GM19035 (cell line): ENCODE measurements around the gene GABRA4.

Source experiments
- ATAC-seq: cut with Tn5 transposase; IDR thresholded peaks from one replicate; pipeline ENCODE4 v1.9.1; 2021; ENCODE audit not compliant: unreplicated experiment

Gene GABRA4

GRCh38 chr4:46931981-46932380 is 61.4 kb downstream of the GABRA4 start:
- peak; percentile 78 for ATAC-seq

DNA sequence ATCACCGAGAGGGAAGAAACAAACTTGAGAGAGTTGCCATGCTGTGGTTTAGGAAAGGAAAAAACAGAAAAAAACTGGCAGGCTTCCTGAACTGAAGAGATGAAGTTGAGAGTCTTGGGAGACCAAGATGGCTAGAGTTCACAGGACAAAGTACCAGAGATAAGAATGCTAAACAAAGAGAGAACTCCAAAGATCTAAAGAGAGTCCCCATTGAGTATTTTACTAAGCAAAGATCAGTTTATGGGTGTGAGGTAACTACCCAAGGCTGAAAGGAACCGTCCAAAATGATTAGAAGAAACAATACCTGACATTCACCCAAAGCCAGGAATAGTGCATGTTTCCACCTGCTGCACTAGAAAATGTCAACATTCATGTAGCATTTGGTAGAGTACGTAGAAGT is 62.5 kb downstream of the GABRA4 start:
- ATAC-seq, result no peak

DNA sequence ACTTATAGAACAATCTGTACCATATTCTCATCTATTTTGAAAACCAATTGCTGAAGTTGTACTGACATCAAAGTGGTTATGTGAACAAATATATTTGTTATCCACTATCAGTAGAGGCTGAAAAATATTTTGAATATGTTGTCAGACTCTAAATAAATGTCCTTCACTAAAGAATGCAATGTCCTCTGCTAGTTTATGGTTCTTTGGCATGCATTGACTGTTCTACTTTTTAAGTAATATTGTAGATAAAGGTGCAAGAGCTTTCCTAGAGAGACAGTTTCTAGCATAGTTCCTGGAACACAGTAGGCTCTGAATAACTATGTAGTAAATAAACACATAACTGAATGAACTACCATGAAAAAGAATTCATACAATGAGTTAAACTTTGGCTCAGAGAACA is 66.2 kb downstream of the GABRA4 start:
- no peak for ATAC-seq

- no peak for ATAC-seq
Measured at GRCh38 chr4:46924789-46925529, 68.4 kb downstream of the GABRA4 start.

DNA sequence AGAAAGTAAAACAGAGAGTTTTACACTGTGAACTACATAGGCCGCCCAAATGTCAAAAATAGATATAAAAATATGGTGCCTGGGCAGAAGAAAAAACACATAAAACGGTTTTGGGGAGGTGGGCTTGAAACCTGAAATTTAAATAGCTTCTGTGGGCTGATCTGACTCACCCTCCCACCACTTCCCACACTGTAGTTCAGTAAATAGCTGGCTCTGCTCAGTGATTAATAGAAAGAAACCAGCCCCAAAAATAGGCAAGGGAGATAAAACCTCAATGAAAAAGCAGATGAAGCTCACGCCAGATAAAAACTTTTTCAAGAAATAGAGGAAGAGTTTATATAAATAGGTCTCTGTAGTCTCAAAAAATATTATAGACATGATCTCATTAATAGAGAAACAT is 71.2 kb downstream of the GABRA4 start:
- no peak for ATAC-seq

DNA sequence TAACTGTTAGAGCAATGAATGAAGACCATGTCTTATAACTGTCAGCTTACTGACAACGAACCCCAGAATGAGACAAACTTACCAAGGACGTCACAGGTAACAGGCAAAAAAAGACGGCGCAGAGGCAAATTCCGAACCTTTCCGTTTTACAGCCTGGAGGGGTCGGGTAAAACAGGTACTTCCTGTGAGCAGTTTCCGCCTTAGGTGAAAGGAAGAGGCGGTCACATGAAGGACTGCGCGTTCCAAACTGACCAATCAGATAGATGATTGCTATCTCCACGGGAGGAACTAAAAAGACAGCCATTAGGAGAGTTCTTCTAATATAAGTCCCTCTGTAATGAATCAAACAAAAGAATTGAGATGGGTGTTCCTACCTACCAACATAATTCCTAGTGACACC is 84.3 kb downstream of the GABRA4 start, which contains the start of gene COX7B2:
Gene COX7B2 (minus strand): TSS at position 168 of the 400 bp plus-strand sequence. CDS start 174,053 bp downstream, outside the sequence.
- no peak for ATAC-seq

DNA sequence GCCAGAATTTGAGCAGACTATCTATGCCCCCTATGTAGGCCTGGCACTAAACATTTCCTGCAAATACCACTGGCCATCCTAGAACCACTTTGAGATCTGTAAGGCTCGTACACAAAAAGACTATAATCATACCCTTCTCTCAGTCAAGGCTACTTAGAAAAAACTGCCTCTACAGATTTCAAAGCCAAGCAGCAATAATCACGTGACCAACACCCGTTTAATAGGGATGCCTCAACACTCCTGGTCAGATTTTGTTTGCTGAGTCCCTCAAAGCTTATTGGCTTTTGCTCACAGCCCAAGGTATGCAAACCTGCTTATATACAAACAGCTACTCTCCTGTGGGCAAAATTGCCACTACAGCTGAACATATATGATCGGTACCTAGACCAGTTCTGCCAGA is 85.2 kb downstream of the GABRA4 start:
- no peak for ATAC-seq

DNA sequence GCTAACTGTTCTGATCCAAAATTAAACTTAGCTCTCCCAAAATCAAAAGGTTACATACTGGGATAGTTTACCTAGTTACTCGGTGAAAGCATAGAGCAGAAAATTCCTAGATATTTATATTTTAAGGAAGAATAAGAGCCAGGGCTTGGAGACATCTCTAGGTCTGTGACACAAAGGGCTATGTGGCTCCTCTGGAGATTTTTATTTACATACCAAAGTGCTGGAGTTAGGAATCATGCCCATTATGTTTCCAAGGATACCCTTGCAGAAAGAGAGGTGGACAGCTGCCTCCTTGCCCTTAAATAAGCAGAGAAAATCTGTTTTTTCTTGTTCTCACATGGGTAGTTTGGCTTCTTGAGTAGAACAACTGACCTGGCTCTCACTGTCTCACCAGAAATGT is 93.3 kb downstream of the GABRA4 start:
- ATAC-seq, result no peak

GRCh38 chr4:46894826-46895225 is 98.6 kb downstream of the GABRA4 start:
- no peak for ATAC-seq

DNA sequence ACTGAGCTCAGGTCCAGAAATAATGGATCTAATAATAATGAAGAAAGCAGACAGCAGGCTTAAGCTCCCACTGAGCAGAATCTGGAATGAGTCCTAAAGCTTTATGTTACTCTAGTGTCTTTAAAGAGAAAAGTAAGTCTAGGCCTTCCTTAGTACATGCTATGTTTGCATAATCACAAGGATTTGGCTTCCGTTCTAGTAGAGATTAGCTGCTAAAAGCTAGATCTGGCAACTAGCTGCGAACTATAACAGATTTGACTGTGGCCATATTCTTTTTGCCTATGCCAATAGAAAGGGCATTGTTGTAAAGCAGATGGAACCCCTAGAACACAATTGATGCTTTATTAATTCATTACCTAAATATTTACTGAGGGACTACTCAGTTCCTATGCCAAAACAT is 103.3 kb downstream of the GABRA4 start:
- no peak for ATAC-seq

DNA sequence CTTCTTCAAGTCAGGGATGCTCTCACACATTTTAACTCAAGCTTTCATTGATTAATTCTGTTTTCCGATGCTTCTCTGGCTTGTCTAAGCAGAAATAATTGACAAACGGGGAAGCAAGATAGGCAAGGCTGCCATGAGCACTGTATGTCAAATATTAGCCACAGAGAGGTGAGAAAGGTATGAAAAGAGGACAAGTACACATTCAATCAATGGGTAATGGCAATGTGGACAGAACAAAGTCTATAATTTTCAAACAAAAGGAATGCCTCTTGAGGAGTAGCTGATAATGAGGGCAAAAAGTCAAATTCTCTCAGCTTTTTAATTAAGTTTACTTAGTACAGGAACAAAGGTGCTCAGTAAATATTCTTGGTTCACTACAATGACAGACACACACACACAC is 104.0 kb downstream of the GABRA4 start:
- no peak for ATAC-seq

- no peak for ATAC-seq
Measured at GRCh38 chr4:46886711-46887110, 106.7 kb downstream of the GABRA4 start.

DNA sequence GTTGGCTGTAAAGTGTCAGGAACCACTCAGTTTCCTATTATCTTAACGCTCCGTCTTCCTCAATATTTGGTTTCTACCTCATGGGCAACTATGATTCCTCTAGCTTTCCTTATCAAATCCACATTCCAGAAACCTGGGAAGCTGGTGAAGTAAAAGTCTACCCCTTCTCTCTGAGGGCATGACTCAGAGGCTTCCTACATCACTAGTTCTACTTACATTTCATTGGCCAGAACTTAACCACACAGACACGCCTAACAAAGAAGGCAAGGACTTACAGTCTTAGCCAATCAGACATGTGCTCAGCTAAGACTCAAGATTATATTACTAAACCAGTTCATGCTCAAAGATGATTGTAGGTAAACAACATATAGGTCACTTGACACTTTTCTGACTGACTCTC is 114.7 kb downstream of the GABRA4 start:
- no peak for ATAC-seq

DNA sequence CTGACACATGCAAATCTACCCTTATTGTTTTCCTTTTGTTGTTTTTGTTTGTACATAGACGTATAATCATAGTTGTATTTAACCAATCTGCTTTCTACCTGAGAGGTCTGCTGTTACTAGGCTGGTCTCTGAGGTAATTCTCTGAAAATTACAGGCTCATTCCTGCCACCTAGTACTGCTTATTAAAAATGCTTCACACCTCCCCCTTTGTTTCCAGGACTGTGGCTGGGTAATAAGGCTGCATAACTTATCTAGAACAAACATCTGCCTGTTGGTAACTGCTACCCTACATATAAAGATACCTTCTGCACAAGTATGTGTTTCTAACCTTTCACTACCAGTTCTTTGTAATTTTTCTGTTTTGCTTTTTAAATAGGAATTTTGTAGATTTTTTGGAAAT is 118.6 kb downstream of the GABRA4 start:
- no peak for ATAC-seq

DNA sequence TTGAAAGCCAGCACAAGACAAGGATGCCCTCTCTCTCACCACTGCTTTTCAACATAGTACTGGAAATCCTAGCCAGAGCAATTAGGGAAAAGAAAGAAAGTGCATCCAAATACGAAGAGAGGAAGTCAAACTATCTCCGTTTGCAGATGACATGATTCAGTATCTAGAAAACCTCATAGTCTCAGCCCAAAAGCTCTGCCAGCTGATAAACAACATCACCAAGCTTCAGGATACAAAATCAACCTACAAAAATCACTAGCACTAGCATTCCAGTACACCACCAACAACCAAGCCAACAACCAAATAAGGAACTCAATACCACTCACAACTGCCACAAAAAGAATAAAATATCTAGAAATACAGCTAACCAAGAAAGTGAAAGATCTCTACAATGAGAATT is 123.0 kb downstream of the GABRA4 start:
- no peak for ATAC-seq
